A549 (cell line): ENCODE data around the gene ZDHHC1. TPM values are rescaled to one million over a fixed set of nuclear protein-coding genes. Genes with fewer than 3 reads are reported as not detected.

Experiments
- ATAC-seq, 2 experiments: fragments of 200-7000 bp in 1 of 2; fragments of >200 bp in 1 of 2; cut with Nextera tagmentation in 1 of 2; cut with Tn5 transposase in 1 of 2; 3 replicates each; pipeline versions ENCODE4 v1.8.0 to v1.9.1; 2018 to 2020; ENCODE audit warnings: mild to moderate bottlenecking in 1 of 2, moderate library complexity in 1 of 2
- CTCF ChIA-PET: fragments of 300-600 bp; sonication (Branson Sonifier 250); formaldehyde crosslinking; extraction: SDS; loops from one replicate; lab custom pipeline; 2021; ENCODE audit warnings: antibody characterized with exemption, inconsistent platforms; lab: Yijun Ruan, JAX
- POLR2A ChIA-PET: fragments of 350-600 bp; formaldehyde crosslinking; extraction: SDS; loops from one replicate; lab custom pipeline; 2021; ENCODE audit warnings: antibody characterized with exemption, inconsistent platforms; lab: Yijun Ruan, JAX
- DNase-seq, 2 experiments: peaks; one replicate each; pipeline versions ENCODE4 v3.0.0 to v3.0.0-alpha.2; 2011 to 2016; ENCODE audit warnings: low read depth in 1 of 2, low spot score in 1 of 2
- FAIRE-seq: peaks from 2 replicates; lab custom pipeline; 2011; peaks lifted over from hg19 to GRCh38; lab: Jason Lieb, UNC
- H3K27ac ChIP-seq, 2 experiments: fragments of >200 bp; sonication (Bioruptor Twin); formaldehyde crosslinking; 3 replicates each; pipeline ENCODE4 v1.5.1; 2016 to 2017
- H3K4me1 ChIP-seq: fragments of >200 bp; sonication (Bioruptor Twin); formaldehyde crosslinking; 3 replicates; pipeline ENCODE4 v1.6.1; 2016
- H3K4me2 ChIP-seq: fragments of >200 bp; sonication (Bioruptor Twin); formaldehyde crosslinking; 3 replicates; pipeline ENCODE4 v1.6.1; 2016
- H3K4me3 ChIP-seq: fragments of >200 bp; sonication (Bioruptor Twin); formaldehyde crosslinking; 3 replicates; pipeline ENCODE4 v1.5.1; 2016
- H3K9me3 ChIP-seq: fragments of >200 bp; sonication (Bioruptor Twin); formaldehyde crosslinking; 3 replicates; pipeline ENCODE4 v1.6.1; 2016
- CBX2 ChIP-seq: fragments of 200-600 bp; sonication (generic); IDR thresholded peaks from 2 replicates; pipeline ENCODE4 v1.6.1; 2016; ENCODE audit warnings: low read depth, mild to moderate bottlenecking, borderline replicate concordance
- CHD4 ChIP-seq: fragments of 200-600 bp; sonication (generic); IDR thresholded peaks from 2 replicates; pipeline ENCODE4 v1.6.1; 2016; ENCODE audit warnings: antibody characterized with exemption, mild to moderate bottlenecking, borderline replicate concordance
- FOXS1 ChIP-seq: fragments of 250-450 bp; sonication (Bioruptor Pico); IDR thresholded peaks from 2 replicates; pipeline ENCODE4 v1.5.0; 2020; ENCODE audit warnings: mild to moderate bottlenecking, moderate library complexity
- GATA3 ChIP-seq: IDR thresholded peaks from 2 replicates; pipeline ENCODE4 v1.6.1; 2012; ENCODE audit warnings: borderline replicate concordance
- HEYL ChIP-seq: fragments of 250-450 bp; sonication (Bioruptor Pico); IDR thresholded peaks from 2 replicates; pipeline ENCODE4 v1.8.0; 2021; ENCODE audit warnings: mild to moderate bottlenecking, moderate library complexity
- HOXB13 ChIP-seq: fragments of 250-450 bp; sonication (Bioruptor Pico); IDR thresholded peaks from 2 replicates; pipeline ENCODE4 v1.5.0; 2020; ENCODE audit warnings: low read depth, mild to moderate bottlenecking, moderate library complexity
- MYC ChIP-seq: IDR thresholded peaks from 2 replicates; pipeline ENCODE4 v1.6.1; 2012; ENCODE audit warnings: mild to moderate bottlenecking, inconsistent platforms, low read length, improper control_type of control experiment, borderline replicate concordance
- RCOR1 ChIP-seq: fragments of 150-350 bp; IDR thresholded peaks from 2 replicates; pipeline ENCODE4 v1.6.1; 2014; ENCODE audit warnings: antibody characterized with exemption, low read length, low read depth
- RFX5 ChIP-seq: fragments of 450-650 bp; IDR thresholded peaks from 2 replicates; pipeline ENCODE4 v1.7.1; 2014; ENCODE audit warnings: antibody characterized with exemption, mild to moderate bottlenecking, moderate library complexity
- TFCP2L1 ChIP-seq: fragments of 250-450 bp; sonication (Bioruptor Pico); IDR thresholded peaks from 2 replicates; pipeline ENCODE4 v1.5.0; 2021; ENCODE audit warnings: mild to moderate bottlenecking
- TP53 ChIP-seq: fragments of 250-450 bp; sonication (Bioruptor Pico); IDR thresholded peaks from 2 replicates; pipeline ENCODE4 v1.5.0; 2021; ENCODE audit warnings: mild to moderate bottlenecking, moderate library complexity
- ZC3H11A ChIP-seq: fragments of 450-650 bp; IDR thresholded peaks from 2 replicates; pipeline ENCODE4 v1.6.1; 2014; ENCODE audit warnings: antibody characterized with exemption, mild to moderate bottlenecking
- ZNF302 ChIP-seq: fragments of 250-450 bp; sonication (Bioruptor Pico); IDR thresholded peaks from 2 replicates; pipeline ENCODE4 v1.9.0; 2021; ENCODE audit warnings: inconsistent platforms, mild to moderate bottlenecking, moderate library complexity
- ZSCAN20 ChIP-seq: fragments of 250-450 bp; sonication (Bioruptor Pico); IDR thresholded peaks from 2 replicates; pipeline ENCODE4 v1.8.0; 2022; ENCODE audit warnings: mild to moderate bottlenecking, moderate library complexity
- WGBS: methylation state at CpG from one replicate; pipeline ENCODE4 v1.1.6; 2017; ENCODE audit errors: missing lambda C conversion rate; 5-methylcytosine and 5-hydroxymethylcytosine counted together
- polyA plus RNA-seq, 4 experiments: library from polyadenylated mRNA; depleted of rRNA in 3 of 4; stranded (reverse); fragments of >200 nt; fragmentation: RNase III in 1 of 4; extraction: RNeasy Plus Mini Kit Qiagen cat#74134 plus additional on column Dnase treatment in 1 of 4; gene quantifications; 2 replicates in 3 of 4; 3 replicates in 1 of 4; pipeline ENCODE4 v1.2.3, GENCODE V29; 2011 to 2017
- TF ChIP-seq, protein P1 (sequence below): fragments of 250-450 bp; sonication (Bioruptor Pico); IDR thresholded peaks from 2 replicates; pipeline ENCODE4 v1.5.0; 2020; ENCODE audit warnings: low read depth, mild to moderate bottlenecking, moderate library complexity
- TF ChIP-seq, protein P2 (sequence below): IDR thresholded peaks from 2 replicates; pipeline ENCODE4 v1.6.1; 2012; ENCODE audit warnings: low read depth, borderline replicate concordance
- TF ChIP-seq, protein P3 (sequence below): fragments of 200-600 bp; sonication (generic); IDR thresholded peaks from 2 replicates; pipeline ENCODE4 v1.6.1; 2016; ENCODE audit warnings: antibody characterized with exemption, mild to moderate bottlenecking, moderate library complexity
- TF ChIP-seq, protein P4 (sequence below): fragments of 250-450 bp; sonication (Bioruptor Pico); IDR thresholded peaks from 2 replicates; pipeline ENCODE4 v1.5.0; 2021; ENCODE audit warnings: mild to moderate bottlenecking, moderate library complexity, borderline replicate concordance
- TF ChIP-seq, protein P5 (sequence below): fragments of >200 bp; sonication (Bioruptor Twin); formaldehyde crosslinking; IDR thresholded peaks from 3 replicates; pipeline ENCODE4 v1.6.1; 2016
- TF ChIP-seq, protein P6 (sequence below): fragments of >200 bp; sonication (Bioruptor Twin); formaldehyde crosslinking; IDR thresholded peaks from 3 replicates; pipeline ENCODE4 v1.5.1; 2016
- TF ChIP-seq, protein P7 (sequence below): IDR thresholded peaks from 2 replicates; pipeline ENCODE4 v1.6.1; 2012

ZDHHC1 gene
- polyA plus RNA-seq, 2 of the 4 experiments (the other 2 are of a cell fraction) = 3.5 to 5.9 TPM

DNA sequence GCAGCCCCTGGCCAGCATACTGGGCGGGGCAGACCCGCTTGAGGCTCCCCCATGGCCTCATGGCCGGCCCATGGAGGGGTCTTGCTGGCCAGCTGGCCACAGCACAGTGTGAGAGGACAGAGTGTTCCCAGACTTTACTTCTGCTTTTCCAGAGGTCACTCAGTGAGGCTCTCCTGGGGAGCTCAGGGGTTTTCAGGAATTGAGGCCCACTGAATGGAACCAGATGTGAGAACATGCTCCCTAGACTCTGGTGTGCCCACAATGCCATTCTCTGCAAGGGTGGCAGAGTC is 43.5 kb upstream of the ZDHHC1 start (continued):
- TF ChIP-seq, protein P1, sequence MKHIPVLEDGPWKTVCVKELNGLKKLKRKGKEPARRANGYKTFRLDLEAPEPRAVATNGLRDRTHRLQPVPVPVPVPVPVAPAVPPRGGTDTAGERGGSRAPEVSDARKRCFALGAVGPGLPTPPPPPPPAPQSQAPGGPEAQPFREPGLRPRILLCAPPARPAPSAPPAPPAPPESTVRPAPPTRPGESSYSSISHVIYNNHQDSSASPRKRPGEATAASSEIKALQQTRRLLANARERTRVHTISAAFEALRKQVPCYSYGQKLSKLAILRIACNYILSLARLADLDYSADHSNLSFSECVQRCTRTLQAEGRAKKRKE = no peak
- TF ChIP-seq, protein P2, sequence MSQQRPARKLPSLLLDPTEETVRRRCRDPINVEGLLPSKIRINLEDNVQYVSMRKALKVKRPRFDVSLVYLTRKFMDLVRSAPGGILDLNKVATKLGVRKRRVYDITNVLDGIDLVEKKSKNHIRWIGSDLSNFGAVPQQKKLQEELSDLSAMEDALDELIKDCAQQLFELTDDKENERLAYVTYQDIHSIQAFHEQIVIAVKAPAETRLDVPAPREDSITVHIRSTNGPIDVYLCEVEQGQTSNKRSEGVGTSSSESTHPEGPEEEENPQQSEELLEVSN = no peak
- TF ChIP-seq, protein P3, sequence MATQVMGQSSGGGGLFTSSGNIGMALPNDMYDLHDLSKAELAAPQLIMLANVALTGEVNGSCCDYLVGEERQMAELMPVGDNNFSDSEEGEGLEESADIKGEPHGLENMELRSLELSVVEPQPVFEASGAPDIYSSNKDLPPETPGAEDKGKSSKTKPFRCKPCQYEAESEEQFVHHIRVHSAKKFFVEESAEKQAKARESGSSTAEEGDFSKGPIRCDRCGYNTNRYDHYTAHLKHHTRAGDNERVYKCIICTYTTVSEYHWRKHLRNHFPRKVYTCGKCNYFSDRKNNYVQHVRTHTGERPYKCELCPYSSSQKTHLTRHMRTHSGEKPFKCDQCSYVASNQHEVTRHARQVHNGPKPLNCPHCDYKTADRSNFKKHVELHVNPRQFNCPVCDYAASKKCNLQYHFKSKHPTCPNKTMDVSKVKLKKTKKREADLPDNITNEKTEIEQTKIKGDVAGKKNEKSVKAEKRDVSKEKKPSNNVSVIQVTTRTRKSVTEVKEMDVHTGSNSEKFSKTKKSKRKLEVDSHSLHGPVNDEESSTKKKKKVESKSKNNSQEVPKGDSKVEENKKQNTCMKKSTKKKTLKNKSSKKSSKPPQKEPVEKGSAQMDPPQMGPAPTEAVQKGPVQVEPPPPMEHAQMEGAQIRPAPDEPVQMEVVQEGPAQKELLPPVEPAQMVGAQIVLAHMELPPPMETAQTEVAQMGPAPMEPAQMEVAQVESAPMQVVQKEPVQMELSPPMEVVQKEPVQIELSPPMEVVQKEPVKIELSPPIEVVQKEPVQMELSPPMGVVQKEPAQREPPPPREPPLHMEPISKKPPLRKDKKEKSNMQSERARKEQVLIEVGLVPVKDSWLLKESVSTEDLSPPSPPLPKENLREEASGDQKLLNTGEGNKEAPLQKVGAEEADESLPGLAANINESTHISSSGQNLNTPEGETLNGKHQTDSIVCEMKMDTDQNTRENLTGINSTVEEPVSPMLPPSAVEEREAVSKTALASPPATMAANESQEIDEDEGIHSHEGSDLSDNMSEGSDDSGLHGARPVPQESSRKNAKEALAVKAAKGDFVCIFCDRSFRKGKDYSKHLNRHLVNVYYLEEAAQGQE = no peak

DNA sequence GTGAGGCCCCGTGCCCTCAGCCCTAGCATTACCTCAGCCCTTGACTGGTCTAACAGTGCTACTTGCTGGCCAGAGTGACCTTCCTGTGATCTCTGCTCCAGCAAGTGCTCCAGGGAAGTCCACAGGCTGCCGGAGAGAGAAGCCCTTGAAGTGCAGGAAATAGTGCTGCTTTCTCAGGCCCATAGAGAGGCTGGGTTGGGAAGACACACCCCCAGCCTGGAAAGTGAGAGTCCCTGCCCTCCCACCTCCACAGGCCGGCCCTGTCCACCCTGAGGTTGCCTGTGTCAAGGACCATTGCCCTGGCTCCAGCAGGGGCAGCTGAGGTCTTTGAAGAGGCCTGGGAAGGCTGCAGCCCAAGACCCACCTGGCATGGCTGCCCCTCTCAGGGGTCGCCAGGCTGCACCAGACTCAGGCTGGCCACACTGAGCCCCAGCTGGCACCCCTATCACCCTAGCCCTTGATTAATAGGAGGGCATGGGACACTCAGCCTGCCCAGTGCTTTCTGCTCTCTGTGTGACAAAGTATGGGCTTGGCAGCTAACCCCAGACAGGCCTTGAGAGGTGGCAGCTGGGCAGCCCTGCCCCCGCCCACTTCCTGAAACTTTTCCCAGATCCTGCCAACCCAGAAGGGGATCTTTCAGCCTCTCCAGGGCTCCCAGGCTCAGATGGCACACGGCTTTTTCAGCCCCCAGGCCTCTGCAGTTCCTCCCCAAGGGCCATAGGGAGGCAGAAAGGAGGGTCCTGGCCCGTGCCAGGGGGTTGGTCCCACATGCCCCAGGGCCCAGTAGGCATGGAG is 43.0 kb upstream of the ZDHHC1 start:
- Histone ChIP-seq H3K27ac (0 out of 6 replicates have a peak overlapping the region, but pooled peaks of 1 of the 2 experiments have one; percentile 5), H3K9me3 (no peaks in the 10 kb centered on the region), H3K4me2 (no peak overlapping the region), H3K4me1 (peaks cover 12% of the 10 kb centered on the region; the same call in 1 of the 3 replicates)
- 68% methylated on average over 4 of the region's 7 CpGs for WGBS
- ATAC-seq (peak; percentile 7 to 15; a peak in 2 of 6 replicates), FAIRE-seq (no peak)
- ChIA-PET CTCF (interaction anchor here (0.6 to 13.1 kb wide), 5 partner anchors 13 to 43 kb away, joined by 3 to 176 read pairs (median 7); partner anchors contain the start of genes ATP6V0D1, HSD11B2 and ZDHHC1), POLR2A (interaction anchor here (0.5 kb wide), 1 partner anchor 22 kb away, joined by 3 read pairs; the partner anchor contains the start of gene ATP6V0D1)
- no peak for TF ChIP-seq GATA3
- TF ChIP-seq CBX2 = no peak
- TF ChIP-seq, protein P1 = no peak
- no peak for TF ChIP-seq ZNF302
- TF ChIP-seq, protein P4, sequence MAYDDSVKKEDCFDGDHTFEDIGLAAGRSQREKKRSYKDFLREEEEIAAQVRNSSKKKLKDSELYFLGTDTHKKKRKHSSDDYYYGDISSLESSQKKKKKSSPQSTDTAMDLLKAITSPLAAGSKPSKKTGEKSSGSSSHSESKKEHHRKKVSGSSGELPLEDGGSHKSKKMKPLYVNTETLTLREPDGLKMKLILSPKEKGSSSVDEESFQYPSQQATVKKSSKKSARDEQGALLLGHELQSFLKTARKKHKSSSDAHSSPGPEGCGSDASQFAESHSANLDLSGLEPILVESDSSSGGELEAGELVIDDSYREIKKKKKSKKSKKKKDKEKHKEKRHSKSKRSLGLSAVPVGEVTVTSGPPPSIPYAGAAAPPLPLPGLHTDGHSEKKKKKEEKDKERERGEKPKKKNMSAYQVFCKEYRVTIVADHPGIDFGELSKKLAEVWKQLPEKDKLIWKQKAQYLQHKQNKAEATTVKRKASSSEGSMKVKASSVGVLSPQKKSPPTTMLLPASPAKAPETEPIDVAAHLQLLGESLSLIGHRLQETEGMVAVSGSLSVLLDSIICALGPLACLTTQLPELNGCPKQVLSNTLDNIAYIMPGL (CRISPR knock-in tag) = no peak
- no peak for TF ChIP-seq HEYL (CRISPR knock-in tag)
- TF ChIP-seq, protein P5, sequence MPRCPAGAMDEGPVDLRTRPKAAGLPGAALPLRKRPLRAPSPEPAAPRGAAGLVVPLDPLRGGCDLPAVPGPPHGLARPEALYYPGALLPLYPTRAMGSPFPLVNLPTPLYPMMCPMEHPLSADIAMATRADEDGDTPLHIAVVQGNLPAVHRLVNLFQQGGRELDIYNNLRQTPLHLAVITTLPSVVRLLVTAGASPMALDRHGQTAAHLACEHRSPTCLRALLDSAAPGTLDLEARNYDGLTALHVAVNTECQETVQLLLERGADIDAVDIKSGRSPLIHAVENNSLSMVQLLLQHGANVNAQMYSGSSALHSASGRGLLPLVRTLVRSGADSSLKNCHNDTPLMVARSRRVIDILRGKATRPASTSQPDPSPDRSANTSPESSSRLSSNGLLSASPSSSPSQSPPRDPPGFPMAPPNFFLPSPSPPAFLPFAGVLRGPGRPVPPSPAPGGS = no peak
- no peak for TF ChIP-seq CHD4
- TF ChIP-seq TP53 (CRISPR knock-in tag) = no peak
- TF ChIP-seq RFX5 = no peak
- TF ChIP-seq, protein P6, sequence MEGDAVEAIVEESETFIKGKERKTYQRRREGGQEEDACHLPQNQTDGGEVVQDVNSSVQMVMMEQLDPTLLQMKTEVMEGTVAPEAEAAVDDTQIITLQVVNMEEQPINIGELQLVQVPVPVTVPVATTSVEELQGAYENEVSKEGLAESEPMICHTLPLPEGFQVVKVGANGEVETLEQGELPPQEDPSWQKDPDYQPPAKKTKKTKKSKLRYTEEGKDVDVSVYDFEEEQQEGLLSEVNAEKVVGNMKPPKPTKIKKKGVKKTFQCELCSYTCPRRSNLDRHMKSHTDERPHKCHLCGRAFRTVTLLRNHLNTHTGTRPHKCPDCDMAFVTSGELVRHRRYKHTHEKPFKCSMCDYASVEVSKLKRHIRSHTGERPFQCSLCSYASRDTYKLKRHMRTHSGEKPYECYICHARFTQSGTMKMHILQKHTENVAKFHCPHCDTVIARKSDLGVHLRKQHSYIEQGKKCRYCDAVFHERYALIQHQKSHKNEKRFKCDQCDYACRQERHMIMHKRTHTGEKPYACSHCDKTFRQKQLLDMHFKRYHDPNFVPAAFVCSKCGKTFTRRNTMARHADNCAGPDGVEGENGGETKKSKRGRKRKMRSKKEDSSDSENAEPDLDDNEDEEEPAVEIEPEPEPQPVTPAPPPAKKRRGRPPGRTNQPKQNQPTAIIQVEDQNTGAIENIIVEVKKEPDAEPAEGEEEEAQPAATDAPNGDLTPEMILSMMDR = no peak
- no peak for TF ChIP-seq TFCP2L1
- TF ChIP-seq, protein P7, sequence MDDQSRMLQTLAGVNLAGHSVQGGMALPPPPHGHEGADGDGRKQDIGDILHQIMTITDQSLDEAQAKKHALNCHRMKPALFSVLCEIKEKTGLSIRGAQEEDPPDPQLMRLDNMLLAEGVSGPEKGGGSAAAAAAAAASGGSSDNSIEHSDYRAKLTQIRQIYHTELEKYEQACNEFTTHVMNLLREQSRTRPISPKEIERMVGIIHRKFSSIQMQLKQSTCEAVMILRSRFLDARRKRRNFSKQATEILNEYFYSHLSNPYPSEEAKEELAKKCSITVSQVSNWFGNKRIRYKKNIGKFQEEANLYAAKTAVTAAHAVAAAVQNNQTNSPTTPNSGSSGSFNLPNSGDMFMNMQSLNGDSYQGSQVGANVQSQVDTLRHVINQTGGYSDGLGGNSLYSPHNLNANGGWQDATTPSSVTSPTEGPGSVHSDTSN = no peak
- no peak for TF ChIP-seq ZSCAN20
- no peak for TF ChIP-seq MYC
- no peak for TF ChIP-seq RCOR1
- no peak for TF ChIP-seq HOXB13
- no peak for TF ChIP-seq ZC3H11A
- TF ChIP-seq FOXS1 = no peak
- TF ChIP-seq, all 56 proteins: peak for 0
- no peak for DNase-seq
- no peak overlapping the region for H3K4me3 ChIP-seq
